Medulla oblongata (tissue), 1 donor: ENCODE measurements around the gene ELOVL1.

Experiments used
- DNase-seq: peaks from one replicate; pipeline ENCODE4 v3.0.0-alpha.2; 2015; ENCODE audit errors: extremely low spot score

The ELOVL1 gene

GRCh38 chr1:43354936-43355335 is 12.9 kb downstream of the ELOVL1 start:
- DNase-seq, result no peak

DNA sequence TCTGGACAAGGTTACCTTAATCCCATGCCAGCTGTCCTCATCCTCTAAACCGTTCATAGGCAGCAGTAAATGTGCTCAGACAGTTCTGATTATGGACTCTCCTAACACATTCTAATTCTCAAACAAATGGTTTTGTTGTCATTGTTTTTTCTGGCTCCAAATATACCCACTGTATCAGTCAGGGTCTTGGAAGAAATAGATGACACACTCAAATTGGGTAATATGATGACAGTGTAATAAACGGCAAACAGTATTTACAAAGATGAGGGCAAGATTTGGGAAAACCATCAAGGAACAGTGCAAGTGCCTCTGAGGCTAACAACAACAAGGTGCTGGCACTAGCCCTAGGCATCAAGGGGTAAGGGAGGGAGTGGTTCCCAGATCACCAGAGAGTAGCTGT is 13.3 kb downstream of the ELOVL1 start:
- DNase-seq, result no peak

DNA sequence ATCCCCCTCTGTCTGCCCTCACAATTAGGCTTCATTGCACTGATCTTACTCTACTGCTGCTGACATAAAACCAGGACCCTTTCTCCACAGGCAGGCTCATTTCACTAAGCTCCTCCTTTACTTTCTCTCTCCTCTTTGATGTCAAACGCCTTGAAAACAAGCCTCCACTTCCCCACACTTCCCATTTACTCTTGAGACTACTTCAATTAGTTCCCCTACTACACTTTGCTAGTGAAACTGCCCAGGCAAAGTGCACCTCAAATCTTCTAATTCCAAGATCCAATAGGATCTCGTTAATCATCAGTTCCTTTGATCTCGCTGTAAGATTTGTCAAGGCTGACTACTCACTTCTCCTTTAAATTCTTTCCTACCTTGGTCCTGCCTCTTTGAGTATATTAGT is 14.9 kb downstream of the ELOVL1 start:
- DNase-seq, result no peak

DNA sequence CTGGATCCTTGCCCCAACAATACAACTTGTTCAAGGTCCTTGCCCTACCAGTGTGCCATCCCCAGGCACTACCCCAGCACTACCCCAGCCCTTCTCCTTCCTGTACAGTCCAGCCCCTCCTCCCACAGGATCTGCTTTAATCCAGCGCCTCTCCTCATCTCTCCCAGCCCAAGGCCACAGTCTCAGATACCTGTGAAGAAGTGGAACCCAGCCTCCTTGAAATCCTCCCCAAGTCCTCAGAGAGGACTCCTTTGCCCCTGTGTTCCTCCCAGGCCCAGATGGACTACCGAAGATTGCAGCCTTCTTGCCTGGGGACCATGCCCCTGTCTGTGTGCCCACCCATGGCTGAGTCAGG is 15.5 kb downstream of the ELOVL1 start:
- DNase-seq, result no peak

DNA sequence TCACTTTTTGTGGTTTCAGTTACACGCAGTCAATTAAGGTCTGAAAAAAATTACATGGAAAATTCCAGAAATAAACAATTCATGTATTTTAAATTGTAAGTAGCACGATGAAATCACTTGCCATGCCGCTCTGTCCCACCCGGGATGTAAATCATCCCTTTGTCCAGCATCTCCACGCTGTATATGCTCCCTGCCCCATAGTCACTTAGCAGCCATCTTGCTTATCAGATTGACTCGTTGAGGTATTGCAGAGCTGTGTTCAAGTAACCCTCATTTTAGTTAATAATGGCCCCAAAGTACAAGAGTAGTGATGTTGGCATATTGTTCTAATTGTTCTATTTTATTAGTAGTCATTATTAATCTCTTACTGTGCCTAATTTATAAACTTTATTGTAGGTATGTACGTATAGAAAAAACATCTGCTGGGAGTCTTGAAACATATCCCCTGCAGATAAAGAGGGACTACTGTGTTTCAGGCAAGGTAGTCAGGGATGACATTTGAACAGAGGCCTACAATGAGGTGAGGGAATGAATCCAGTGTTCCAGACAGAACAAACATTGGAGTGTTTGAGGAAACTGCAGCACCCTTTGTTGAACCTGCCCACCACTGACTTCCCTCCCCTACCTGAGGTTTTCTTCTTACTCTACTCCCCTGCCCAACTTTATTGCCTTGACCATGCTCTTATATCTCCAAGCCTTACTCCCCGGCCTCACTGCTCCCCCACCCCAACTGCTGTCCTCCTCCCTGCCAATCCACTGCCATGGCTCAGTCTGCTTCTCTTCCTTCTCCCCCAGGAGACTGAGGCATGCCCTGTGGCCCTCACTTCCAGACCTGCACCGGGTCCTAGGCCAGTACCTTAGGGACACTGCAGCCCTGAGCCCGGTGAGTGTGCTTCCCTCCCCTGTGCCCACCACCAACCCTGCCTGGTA is 16.1 kb downstream of the ELOVL1 start:
- no peak for DNase-seq

DNA sequence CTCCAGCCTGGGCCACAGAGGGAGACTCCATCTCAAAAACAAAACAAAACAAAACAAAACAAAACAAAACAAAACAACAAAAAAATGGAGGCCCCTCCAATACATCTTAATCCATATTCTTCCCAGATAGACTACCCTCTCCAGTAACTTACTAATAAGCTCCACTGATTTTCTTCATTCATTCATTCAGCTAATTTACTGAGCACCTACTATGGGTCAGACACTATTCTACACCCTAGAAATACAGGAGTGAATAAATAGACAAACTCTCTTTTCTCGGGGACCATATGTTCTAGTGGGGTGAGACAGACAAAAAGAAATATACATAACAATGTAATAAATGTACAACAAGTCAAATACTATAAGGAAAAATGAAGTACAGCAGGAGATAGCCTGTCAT is 16.8 kb downstream of the ELOVL1 start:
- no peak for DNase-seq

GRCh38 chr1:43349594-43350306 is 18.1 kb downstream of the ELOVL1 start:
- DNase-seq, result no peak

- DNase-seq, result peak; percentile 49
Measured at GRCh38 chr1:43348809-43349593, 18.8 kb downstream of the ELOVL1 start.

GRCh38 chr1:43348343-43348808 is 19.4 kb downstream of the ELOVL1 start:
- DNase-seq, result no peak

DNA sequence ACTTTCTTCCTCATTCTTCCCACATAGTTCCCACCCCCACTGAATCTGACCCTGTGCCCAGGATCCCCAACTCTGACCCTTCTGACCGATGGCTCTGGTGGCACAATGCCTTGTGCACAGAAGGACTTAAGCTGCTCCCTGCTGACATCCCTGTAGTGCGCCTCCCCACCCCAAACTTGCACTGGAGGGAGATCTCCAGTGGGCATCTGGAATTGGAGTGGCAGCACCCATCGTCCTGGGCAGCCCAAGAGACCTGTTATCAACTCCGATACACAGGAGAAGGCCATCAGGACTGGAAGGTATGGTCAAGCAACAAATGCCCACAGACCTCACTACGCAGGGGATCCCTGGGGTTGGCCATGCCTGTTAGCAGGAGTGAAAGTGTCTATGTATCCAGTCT is 21.2 kb downstream of the ELOVL1 start:
- no peak for DNase-seq

DNA sequence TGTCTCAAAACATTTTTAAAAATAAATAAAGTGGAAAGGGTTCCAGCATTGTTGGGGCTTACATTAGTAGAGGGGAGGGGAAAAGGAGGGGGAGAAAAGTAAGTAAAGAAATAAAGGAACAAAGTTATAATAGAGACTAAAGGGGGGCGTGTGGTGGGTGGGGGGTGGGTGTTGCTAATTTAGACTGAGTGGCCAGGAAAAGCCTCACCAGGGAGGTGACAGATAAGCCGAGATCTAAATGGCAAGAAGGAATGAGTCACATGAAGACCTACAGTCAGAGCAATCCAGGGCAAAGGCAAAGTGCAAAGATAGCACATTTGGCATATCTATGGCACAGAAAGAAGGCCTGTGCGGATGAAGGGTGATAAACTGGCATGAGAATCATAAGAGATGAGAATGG is 22.7 kb downstream of the ELOVL1 start:
- no peak for DNase-seq

DNA sequence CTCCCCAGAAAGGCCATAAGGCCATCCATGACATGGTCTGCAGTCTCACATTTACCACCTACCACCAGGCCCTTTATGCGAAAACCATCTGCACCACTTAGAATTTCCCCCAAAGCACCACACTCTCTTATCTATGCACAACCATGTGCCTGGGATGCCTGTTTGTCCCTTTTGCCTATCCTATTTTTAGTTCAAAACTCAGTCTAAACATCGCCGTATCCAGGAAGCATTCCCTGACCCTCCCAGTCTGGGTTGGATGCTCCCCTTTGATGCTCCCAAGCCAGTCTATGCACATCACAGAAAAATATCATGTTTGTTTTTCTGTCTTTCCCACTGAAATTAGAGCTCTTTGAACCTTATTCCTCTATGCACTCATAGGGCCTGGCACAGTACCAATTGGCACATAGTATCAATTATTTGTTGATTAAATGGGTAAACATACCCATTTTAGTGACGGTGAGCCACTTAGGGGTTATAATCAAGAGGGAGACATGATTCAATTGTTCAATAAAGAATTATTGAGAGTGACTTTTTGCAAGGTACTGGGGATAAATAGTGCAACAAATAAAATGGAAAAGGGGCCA is 23.5 kb downstream of the ELOVL1 start:
- DNase-seq, result no peak

- no peak for DNase-seq
Measured at GRCh38 chr1:43340559-43340958, 27.3 kb downstream of the ELOVL1 start.

- no peak for DNase-seq
Measured at GRCh38 chr1:43339584-43340232, 28.1 kb downstream of the ELOVL1 start.

GRCh38 chr1:43338001-43338400 is 29.8 kb downstream of the ELOVL1 start:
- no peak for DNase-seq

- DNase-seq, result no peak
Measured at GRCh38 chr1:43337588-43337987, 30.2 kb downstream of the ELOVL1 start, which contains the start of gene MPL. Gene MPL (plus strand): TSS chr1:43337818. CDS start chr1:43337849, 31 bp downstream.

DNA sequence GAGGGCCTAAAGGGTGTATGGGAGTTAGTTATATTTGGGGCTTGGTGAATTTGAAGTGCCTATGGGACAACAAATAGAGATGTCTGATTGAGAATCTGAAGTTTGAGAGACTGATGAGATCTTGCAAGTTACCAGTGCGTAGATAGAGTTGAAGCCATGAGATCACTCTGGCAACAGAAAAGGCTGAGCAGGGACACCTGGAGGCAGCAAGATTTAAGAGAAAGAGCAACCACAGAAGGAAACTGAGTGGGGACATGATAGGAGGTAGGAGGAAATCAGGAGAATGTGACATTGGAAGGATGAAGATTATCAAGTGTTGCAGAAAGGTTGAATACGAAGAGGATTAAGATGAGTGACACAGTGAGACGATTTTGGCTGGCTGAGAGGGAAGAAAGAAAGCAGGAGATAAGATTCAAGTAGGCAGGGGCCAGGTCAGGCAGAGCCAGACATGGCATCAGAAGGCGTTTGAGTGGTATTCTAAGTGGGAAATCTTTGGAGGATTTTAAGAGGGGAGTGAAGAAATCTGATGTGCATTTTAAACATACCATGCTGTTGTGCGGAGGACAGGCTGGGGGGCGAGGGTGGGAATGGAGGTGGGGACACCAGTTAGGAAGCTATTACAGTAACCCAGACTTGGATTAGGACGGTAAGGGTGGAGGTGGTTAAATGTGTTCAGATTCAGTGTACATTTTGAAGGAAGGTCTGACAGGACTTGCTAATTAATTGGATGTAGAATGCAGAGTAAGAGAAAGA is 33.2 kb downstream of the ELOVL1 start:
- no peak for DNase-seq

DNA sequence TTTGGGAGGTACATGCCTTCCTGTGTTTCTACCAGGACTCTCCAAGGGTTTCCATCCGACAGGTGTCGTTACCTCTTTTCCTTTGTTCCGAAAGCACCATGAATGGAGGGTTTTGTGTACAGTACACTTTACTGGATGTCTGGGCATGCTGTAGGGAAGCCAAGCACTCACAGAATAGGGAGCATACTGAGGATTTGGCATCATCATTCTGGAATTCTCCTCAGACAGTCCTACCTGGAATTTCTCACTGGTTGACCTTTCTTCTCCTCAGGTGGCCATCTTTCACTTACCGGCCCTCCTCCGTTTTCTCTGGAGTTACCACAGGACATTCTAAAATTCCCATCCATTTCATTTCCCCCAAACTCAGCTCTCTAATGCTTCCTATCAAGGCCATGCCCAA is 36.1 kb downstream of the ELOVL1 start:
- DNase-seq, result no peak

DNA sequence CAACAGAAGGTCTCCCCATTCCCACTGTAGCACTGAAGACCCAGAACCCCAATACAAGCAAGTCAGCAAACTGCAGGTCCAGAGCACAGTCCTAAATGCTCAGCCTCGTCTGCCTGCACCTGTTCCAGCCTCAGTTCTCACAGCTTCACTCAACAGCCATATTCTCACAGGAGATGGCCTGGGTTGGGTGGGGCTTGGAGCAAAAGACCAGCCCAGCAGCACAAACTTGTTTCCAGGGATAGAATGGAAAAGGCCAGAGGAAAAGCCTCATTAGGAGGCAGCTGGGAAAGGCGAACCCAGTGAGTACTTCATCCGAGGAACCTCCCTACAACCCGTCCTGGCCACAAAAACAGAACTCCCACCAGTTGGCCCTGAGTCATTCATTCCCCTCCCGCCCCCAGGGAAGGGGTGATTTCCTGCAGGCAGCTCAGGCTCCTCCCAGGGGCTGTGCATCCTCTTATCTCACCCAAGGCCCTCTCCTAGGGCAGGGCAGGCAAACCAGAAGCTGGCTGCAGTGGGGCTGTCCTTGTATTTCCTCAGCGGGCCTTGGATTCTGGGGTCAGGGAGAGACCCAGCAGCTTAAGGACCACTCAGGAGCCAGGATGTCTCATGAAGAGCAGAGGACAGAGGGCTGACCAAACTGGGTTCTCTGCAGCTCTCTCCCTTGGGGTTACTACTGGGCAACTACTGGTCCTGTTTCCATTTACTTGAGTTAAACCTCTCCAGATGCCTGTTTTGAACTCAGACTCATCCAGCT is 37.6 kb downstream of the ELOVL1 start:
- DNase-seq, result no peak
